Tongue (tissue), 2 donors: ENCODE data around the gene CRLF1. TPM values are rescaled to one million over a fixed set of nuclear protein-coding genes. Genes with fewer than 3 reads are reported as not detected.
"Not testable (repeated sequence)": the region's sequence is repeated elsewhere in the genome, so short reads cannot be mapped to it uniquely, and the experiment has no call there.

Source experiments
- DNase-seq: peaks from one replicate; pipeline ENCODE4 v3.0.0-alpha.2; 2015
- total RNA-seq: library from RNA; depleted of rRNA; stranded (reverse); fragments of >200 nt; gene quantifications from one replicate; pipeline ENCODE4 v1.2.3, GENCODE V29; 2014

Gene CRLF1
- total RNA-seq, 1 donor from 2014 or later: 38.4 TPM

DNA sequence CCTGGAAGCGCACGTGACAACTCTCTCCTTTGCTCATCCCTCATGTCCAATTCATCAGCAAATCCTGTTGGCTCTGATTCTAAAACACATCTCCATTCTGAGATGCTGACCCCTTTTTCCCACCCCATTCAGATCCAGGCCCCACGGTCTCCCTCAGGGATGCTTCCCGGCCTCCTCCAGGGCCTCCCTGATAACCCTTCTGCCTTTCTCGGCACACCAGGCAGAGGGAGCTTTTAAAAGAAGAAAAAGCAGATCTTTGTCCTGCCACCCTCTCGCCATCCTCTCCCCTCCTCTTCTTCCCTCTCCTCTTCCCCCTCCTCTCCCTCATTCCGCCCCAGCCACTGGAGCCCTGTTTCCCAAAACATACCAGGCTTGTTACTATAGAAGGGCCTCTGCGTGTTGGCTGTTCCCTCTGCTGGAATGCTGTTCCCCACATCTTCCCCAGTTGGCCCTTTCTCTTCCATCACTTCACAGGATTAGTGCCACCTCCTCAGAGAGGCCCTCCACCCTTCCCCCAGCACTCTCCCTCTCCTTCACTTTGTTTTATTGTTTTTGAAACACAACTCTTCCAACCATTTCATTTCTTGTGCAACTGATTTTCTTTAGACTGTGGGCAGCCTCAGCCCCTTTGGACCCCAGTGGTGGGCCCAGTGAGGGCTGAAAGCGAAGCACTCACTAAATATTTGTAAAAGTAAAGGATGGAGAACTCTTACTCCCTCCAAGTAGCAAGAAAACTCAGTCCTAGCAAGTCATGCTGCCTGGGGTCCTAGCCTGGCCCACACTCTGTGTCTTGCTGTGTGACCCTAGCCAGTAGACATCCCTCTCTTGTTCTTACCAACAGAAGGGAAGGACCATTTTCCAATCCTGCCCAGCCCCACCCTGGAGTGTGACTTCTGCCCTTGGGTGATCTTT is 2.5 kb upstream of the CRLF1 start:
- no peak for DNase-seq

DNA sequence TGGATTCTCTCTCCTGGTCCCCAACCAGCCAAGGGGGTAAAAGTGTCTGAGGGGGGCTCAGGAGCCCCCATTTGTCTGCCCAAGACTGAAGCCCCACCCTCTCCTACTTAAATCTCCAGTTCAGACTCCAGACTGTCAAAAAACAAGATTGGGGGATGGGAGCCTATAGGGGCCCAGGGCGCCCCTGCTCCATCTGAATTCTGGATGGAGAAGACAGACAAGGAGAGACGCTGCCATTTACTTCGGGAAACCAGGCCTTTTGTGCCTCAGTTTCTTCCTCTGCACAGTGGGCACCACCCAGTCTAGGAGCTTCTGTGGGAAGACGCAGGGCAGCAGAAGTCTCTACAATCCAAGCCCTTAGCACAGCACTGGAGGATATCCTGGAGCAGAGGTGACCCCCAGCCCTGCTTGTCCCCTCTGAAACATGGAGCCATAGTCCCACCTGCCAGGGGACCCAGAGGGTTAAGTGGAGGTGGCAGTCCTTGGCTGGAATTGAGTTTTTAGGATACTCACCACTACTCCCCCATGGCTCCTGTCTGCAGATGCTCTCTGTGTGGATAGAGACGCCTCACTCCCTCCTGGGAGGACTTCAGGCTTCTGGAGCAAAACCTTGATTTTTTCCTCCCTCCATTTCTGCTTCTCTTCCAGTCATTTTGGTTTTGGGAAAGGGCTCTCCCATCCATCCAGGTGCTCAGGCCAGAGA is 1.7 kb upstream of the CRLF1 start:
- DNase-seq: no peak

DNA sequence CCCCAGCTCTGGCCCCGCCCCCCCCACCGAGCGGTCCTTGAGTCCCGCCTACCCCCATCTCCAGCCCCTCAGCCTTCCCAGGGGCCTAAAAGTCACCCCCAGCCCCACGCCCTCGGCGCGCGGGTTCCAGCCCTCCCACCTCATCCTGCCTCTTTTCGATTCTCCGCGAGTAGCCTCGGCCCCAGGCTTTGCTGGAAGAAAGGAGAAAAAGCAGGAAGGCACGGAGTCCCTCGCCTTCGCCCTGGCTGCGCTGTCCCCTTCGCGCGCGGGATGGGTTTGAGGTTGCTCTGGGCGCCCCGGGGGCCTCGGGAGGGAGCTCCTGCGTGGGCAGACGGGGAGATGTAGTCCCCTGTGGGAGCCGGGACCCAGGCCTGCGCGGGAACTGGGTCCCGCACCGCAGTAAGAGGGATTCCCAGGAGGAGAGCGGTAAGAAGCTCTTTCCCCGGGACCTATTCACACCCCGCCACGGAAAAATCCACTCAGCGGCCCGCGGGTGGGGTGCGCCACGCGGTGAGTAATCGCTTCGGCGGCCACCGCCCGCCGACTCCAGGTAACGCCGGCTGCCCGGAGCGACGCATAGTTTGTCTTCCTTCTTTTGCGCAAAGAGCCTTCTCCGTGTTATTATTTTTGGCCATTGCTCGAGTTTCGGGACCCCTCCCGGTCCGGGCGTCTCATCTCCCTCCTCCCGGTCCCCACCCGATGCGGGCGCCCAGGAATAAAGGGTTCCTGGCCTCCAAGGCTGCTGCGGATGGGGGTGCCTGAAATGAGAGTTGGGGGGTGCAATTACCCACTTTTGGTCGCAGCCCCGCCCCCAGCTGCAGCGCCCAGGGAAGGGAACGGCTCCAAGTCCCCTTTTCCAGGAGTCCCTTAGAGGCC is 865 bp upstream of the CRLF1 start:
- no peak for DNase-seq

DNA sequence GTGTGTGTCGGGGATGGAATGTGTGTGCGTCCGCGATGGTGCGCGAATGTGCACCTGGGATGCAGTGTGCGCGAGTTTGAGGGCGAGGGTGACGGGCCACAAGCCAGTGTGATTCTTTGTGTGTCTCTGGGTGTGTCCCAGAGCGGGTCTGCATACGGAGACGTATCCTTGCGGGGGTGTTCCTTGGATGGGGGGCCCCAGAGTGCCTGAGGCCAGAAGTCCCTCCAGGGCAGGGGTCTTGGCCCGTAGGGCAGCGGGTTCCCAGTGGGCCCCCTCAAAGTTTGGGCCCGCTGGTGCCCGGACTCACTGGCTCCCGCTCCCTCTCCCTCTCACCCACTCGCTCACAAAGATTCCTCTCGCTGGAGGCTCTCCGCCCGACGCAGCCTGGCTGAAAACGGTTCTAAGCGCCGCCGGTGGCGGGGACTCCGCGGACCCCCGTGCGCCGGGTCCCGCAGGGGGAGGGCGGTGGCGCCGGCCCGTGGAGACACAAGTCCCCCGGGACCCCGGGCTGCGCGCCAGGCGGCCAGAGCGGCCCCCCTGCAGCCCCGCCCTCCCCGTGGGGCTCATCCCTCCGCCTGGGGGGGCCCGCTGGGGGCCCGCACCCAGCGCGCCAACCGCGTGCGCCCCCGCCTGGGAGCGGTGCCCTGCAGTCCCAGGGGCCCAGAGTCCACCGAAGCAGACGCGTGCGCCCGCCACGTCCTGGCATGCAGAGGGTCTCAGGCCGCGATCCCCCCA is 886 bp downstream of the CRLF1 start:
- DNase-seq: no peak

DNA sequence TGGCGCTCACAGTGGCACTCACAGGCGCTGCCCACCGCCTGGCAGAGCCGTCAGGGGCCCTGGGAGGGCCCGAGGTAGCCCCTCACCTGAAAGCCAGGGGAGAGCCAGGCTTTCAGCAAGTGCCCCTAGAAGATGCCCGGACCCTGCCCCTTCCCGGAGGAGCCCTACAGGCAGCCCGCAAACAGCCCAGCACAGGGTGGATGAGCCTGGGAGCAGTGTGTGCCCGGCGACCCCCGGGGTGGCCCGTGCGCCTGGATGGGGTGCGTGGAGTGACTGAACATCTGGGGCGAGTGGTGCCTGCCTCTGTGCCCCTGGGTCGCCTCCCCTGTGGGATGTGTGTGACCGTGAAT is 1.4 kb downstream of the CRLF1 start:
- no peak for DNase-seq

DNA sequence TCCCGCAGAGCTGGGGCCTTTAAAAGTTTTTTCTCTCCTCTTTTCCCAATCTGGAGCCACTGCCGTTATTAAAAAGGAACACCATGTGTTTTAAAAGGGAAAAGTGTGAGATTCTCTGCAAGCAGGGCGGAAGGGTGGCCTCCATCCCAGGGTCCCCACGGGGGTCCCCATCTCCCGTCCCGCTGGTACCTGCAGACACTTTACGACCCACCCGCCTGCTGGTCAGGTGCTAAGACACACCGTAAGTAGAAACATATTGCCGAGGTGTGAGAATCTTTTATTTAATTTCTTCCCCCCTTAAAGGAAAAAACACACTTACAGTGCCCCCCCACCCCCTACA is 1.8 kb downstream of the CRLF1 start:
- DNase-seq: no peak

DNA sequence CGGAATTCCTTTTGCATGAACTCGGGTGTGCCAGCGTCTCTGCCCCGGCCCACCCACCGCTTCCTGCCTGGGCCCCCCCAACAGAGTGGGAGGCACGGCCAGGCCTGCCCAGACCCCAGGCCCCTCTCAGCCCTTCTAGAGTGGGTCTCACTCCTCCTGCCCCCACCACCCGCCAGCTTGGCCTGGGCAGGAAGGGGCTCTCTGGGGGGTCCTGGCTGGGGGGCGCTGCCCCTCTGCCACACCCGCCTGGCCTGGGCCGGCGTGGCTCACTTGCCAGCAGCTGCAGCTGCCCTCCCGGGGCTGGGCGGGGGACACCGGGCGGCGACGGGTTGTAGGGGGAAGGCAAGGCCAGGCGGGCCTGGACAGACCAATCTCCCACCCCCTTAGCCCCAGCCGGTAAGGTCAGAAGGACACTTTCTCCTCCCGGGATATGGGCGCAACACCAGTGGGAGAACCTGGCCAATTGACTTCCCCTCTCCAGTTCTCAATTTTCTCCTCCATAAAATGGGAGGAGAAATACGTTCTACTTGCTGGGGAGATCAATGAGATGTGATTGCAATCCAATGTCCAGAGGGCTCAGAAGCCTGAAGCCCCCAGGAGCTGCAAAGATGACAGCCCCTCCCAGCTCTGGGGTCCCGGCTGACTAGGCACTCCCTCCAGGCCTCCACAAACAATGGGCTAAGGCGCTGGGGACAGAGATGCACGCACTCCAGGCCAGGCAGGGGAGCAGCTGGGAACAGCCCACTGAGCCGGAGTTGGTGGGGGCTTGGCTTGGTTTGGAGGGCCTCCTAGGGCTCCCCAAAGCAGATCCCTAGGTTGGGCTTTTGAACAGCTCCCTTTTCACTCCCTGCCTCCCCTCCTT is 2.4 kb downstream of the CRLF1 start:
- no peak for DNase-seq

DNA sequence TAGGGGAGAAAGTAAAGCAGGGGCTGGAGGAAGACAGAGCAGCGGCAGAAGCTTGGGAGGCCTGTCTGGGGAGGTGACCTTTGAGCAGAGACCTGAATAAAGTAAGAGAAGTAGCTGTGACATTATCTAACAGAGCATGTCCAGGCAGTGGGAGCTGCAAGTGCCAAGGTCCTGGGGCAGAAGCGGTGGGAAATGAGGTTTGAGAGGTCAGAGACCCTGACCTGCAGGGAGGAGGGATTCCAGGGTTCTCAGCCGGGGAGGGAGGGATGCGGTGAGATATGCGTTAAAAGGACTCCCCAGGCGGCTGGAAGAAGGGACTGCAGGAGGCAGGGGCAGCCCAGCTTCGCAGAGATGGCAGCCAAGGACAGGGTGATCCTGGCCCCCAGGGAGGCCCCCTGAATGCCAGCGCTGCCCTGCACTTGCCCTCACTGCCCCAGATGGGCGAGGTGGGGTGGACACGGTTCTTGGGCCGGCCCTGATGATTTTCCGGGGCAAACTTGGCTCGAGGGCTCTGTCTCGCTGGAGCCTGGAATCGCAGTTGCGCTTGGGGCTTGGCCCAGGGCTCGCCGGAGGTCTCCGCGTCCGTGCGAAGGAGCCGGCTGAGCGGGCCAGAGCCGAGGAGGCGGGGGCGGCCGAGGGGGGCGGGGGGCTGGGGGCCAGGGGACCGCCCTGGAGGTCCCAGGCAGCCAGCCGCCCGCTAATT is 3.2 kb downstream of the CRLF1 start:
- DNase-seq: no peak

DNA sequence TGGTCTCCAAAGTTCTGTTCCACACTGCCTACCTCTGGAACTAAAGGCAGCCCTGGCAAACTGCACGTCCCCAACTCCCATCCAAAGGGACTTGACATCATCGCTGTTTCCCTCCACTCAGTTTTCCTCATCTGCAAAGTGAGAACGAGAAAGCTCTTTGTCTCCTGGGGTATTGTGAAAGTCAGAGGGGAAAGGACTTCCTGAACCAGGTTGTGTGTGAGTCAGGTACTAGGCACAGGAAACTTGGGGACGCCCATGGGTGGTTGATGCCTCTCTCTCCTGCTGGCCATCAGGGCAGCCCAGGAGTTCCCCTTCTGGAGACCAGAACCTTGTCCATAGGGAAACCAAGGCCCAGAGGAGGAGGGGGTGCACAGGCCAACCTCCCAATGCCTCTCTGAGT is 4.7 kb downstream of the CRLF1 start:
- DNase-seq: no peak

DNA sequence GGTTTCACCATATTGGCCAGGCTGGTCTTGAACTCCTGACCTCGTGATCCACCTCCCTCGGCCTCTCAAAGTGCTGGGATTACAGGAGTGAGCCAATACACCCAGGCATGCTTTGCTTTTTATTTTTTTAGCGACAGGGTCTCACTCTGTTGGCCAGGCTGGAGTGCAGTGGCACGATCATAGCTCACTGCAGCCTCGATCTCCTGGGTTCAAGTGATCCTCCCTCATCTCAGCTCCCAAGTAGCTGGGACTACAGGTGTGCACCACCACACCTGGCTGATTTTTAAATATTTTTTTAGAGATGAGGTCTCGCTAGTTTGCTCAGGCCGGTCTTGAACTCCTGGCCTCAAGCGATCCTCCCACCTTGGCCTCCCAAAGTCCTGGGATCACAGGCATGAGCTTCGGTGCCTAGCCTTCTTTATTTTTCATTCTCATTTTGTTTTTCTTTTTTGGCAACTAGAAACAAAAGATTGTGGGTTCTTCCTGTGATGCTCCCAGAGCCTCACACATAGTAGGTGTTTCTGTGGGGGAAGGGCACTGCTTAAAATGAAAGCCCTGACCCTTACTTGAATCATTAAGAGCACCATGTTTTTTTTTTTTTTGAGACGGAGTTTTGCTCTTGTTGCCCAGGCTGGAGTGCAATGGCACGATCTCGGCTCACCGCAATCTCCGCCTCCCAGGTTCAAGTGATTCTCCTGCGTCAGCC is 5.8 kb downstream of the CRLF1 start:
- not testable (repeated sequence) for DNase-seq

DNA sequence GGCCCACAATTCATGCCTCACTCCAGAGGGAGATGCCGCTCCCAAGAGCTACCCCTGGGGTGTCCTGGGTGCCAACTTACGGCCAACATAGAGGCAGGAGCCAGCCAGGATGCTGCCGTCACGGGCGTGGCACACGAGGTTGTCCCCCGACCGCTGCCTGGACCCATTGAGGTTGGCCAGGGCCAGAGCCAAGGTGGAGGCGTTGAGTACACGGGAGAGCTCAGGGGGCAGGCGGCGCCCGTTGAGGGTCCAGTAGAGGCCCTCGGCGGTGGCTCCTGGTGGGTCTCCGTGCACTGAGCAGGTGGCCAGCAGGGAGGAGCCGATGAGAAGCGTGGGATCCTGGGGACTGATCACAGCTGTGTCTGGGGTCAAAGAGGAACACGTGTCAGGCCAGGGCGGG is 7.1 kb downstream of the CRLF1 start:
- DNase-seq: no peak

DNA sequence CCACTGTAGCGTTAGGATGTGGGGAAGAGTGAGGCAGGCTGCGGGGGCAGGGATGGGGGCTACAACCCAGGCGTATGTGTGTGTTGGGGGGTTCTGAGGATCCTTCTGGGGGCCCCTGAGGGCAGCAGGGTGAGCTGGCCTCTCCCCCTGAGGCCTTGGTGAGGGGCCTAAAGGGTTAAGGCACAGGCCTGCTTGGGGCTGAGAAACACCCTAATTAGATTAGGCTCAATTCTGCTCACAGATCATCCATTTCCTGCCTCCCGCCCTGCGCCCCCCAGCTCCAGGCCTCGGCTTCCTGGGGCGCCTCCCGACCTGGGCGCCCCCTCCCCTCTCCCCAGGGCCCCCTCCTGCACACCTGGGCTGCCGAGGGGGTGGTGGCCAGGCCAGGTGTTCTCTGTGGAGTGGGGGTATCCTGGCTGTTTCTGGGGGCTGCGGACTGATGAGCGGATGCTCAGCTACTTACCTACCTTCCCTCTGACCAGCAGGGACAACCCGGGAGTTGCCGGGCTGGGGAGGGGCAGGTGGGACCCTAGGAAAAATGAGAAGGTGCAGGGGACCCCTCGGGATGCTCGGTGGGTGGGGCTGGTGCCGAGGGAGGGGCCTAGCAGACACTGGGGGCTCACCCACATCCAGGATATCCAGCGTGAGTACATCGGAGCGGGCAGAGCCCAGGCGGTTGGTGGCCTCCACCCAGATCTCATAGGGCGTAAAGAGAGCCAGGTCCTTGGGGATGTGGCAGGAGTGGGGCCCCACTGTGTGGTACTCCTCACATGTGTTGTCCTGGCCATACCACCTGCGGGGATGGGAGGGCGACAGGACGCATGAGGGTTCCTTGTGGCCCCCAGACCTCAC is 8.6 kb downstream of the CRLF1 start:
- no peak for DNase-seq

DNA sequence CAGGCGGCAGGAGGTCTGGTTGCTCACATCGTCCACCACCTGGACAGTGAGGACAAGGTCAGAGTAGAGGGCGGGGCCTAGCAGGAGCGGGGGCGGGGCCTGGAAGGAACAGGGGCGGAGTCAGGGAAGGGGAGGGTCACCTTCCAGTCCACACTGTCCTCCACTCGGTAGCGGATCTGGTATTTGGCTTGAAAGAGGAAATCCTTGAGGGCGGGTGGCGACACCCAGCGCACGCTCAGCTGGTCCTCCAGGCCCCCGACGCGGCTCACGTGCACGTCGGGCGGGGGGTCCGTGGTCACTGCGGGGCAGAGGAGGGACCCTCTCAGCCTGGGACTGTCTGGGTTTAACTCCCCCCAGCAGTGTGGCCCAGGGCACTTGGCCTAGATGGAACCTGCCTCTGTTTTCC is 9.8 kb downstream of the CRLF1 start:
- no peak for DNase-seq

DNA sequence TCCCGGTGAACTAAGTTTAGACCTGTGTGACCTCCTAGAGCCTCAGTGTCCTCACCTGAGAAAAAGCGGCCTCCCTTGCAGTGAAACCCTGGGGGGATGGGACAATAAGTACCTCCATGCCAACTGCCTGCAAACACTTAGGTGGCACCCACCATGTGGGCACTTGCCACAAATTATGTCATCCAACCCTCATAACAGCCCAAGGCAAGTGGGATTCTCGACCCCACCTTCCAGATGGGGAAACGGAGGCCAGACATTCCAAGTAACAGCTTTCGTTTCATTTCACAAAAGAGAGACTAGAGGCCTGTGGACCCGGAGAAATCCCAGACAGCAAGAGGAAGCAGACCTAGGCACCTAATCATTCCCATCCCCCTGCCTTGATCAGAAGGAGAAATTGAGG is 11.1 kb downstream of the CRLF1 start:
- DNase-seq: no peak

DNA sequence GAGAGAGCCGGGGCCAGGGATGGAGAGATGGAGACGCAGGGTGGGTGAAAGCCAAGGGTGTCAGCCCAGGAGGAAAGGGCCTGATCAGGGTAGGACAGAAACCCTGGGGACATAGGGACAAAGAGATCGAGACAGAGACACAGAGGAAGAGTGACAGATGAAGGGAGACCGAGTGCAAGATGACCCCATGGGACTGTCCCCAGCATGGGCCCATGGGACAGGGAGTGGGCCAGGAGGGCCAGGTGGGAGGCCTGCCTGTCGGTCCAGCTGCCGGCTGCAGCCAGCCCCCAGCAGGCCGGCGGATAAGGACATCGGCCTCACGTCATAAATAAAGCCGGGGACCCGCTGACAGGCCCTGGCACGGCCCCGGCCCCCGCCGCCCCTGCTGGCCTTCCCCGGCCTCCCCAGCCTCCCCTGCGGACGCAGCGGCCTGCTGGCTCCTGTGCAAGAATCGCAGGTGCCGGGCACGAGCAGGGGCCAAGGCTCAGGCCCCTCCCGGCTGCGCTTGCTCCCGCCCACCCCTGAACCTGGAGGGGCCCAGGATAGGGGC is 11.7 kb downstream of the CRLF1 start:
- DNase-seq: no peak

DNA sequence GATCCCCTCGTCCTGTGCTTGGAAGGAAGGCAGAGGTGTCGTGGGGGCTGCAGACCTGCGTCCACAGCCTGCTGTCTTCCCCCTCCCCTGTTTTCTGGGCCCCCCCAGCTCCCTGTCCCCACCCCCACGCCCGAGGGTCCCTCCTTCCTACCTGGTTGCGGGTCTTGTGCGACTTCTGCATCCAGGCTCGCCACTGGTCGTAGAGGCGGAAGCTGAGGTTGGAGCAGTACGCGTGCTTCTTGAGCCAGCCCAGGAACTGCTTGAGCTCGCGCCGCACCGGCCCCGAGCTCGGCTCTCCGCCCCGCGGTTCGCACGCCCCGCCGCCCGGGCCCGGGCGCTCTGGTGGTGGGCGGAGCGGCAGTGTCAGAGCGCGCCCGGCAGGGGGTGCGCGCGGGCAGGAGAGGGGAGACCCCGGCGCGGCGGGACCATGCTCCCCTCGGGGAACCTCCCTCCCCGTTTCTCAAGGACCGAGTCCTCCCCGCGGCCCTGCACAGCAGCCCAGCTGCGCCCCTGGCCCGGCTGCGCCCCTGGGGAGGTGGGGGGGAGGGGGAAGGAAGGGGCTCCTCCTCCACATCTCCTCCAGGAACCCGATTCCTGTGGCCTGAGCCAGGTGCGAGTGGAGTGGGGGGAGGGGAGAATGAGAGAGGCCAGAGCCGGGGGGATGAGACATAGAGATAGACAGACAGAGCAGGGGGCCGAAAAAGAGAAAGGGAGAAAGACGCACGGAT is 12.3 kb downstream of the CRLF1 start:
- peak; percentile 89 for DNase-seq

DNA sequence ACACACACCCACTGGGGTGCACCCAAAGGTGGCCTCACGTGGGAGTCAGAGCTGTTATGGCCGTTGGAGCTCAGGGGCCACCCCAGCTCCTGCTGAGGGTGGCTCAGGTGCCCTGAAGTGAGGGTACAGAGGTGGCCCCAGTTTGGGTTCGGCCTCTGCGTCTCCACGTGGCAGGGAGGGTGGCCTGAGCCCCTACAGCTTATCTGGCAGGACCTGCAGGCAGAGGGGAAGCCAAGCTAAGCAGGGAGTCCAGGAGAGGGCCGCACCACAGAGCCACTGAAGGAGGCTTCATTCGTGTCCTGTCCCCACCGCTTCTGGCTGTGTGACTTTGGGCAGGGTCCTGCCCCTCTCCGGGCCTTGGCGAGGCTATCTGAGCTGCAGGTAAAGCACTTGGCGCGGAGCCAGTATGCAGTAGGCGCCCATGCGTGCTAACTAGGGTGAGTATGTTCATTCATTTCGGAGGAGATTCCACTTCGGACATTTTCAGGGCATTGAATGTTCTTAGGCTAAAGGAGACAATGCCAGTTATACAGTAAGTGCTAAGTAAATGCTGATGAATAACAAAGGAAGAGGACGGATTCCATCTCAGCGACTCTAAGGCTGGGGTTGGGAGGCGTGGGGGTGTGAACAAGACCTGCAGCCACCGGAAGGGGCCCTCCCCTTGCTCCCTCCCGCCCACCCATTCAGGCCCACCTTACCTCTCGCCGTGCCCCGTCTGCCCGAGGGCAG is 13.1 kb downstream of the CRLF1 start:
- DNase-seq: no peak
